ENCODE measurements around the gene POU2AF1. TPM values are rescaled to one million over a fixed set of nuclear protein-coding genes. Genes with fewer than 3 reads are reported as not detected.

Gene POU2AF1
- total RNA-seq, 1 donor from 2014 or later = not detected

GRCh38 chr11:111386611-111387150, 7.6 kb upstream of the POU2AF1 start:
- TF ChIP-seq, protein P1, sequence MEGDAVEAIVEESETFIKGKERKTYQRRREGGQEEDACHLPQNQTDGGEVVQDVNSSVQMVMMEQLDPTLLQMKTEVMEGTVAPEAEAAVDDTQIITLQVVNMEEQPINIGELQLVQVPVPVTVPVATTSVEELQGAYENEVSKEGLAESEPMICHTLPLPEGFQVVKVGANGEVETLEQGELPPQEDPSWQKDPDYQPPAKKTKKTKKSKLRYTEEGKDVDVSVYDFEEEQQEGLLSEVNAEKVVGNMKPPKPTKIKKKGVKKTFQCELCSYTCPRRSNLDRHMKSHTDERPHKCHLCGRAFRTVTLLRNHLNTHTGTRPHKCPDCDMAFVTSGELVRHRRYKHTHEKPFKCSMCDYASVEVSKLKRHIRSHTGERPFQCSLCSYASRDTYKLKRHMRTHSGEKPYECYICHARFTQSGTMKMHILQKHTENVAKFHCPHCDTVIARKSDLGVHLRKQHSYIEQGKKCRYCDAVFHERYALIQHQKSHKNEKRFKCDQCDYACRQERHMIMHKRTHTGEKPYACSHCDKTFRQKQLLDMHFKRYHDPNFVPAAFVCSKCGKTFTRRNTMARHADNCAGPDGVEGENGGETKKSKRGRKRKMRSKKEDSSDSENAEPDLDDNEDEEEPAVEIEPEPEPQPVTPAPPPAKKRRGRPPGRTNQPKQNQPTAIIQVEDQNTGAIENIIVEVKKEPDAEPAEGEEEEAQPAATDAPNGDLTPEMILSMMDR (IDR thresholded peaks at IDR 0.05) = no peak
- Mint-ChIP-seq H3K4me1 (ENCODE audit: low read depth) (no peaks in the 10 kb centered on the region), H3K36me3 (ENCODE audit: low read depth) (no peaks in the 10 kb centered on the region), H3K9me3 (ENCODE audit: low read depth) (peaks cover 5% of the 10 kb centered on the region), H3K27ac (ENCODE audit: unreplicated experiment) (no peak overlapping the region), H3K4me3 (ENCODE audit: unreplicated experiment) (no peak overlapping the region), H3K27me3 (ENCODE audit: low read depth) (peaks cover 4% of the 10 kb centered on the region)
- DNase-seq (ENCODE audit: low spot score) = no peak

- TF ChIP-seq, protein P1 (IDR thresholded peaks at IDR 0.05) = no peak
- no peaks in the 10 kb centered on the region for H3K36me3 Mint-ChIP-seq (ENCODE audit: low read depth)
- no peak for DNase-seq (ENCODE audit: low spot score)
These were observed 5.4 kb upstream of the POU2AF1 start for GRCh38 chr11:111384494-111384893.

DNA sequence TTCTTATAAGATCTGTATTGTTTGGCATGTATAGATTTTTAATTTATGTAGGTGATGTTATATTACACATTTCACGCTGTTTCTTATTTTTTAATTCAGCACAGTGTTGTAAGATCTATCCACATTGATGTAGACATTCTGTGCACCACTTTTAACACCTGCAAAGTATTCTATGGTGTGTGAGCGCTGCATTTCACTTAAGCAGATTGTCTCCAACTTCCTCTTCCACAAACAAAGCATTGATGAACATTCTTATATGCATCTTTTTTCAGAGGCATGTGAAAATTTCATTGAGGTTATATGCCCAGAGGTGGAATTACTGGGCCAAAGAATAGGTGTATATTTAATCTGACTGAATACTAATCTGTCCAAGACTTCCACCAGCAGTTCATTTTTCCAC, 3.4 kb upstream of the POU2AF1 start:
- TF ChIP-seq, protein P1 (IDR thresholded peaks at IDR 0.05) = no peak
- peaks cover 5% of the 10 kb centered on the region for H3K9me3 Mint-ChIP-seq (ENCODE audit: low read depth)
- no peaks in the 10 kb centered on the region for H3K4me1 Mint-ChIP-seq (ENCODE audit: low read depth)
- DNase-seq (ENCODE audit: low spot score) = no peak
- H3K27ac Mint-ChIP-seq (ENCODE audit: unreplicated experiment) = no peak overlapping the region
- no peak overlapping the region for H3K4me3 Mint-ChIP-seq (ENCODE audit: unreplicated experiment)
- H3K36me3 Mint-ChIP-seq (ENCODE audit: low read depth) = no peaks in the 10 kb centered on the region
- H3K27me3 Mint-ChIP-seq (ENCODE audit: low read depth) = peaks cover 2% of the 10 kb centered on the region

More at GRCh38 chr11:111384494-111384893, 5.4 kb upstream of the POU2AF1 start:
- Mint-ChIP-seq H3K27me3 (ENCODE audit: low read depth) (peaks cover 4% of the 10 kb centered on the region), H3K9me3 (ENCODE audit: low read depth) (peaks cover 5% of the 10 kb centered on the region), H3K4me1 (ENCODE audit: low read depth) (no peaks in the 10 kb centered on the region), H3K27ac (ENCODE audit: unreplicated experiment) (no peak overlapping the region), H3K4me3 (ENCODE audit: unreplicated experiment) (no peak overlapping the region)

DNA sequence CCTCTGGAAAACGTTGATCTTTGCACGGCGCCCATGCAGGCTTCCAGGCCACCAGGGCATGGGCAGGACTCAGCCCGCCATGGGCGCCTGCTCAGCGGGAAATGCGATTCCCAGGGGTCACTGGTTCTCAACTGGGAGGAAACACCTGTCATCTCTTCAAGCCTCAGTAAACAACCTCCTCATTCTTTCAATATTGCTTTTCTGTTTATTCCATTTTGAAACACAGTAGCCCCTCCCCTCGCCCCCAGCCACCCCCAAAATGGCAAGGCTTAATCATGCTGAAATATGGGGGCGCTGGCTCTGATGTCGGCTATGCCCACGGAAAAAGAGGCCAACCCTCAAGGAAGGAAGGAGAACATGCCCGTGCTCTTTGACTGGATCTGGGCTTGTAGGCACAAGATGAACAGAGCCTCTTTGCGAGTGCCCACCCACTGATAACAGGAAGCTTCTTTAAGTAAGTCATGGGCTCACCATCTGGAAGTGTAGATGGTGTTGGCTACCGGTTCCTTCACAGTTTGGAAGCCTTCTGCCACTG, 594 bp upstream of the POU2AF1 start:
- Mint-ChIP-seq H3K36me3 (ENCODE audit: low read depth) (no peaks in the 10 kb centered on the region), H3K9me3 (ENCODE audit: low read depth) (no peaks in the 10 kb centered on the region), H3K4me1 (ENCODE audit: low read depth) (no peaks in the 10 kb centered on the region), H3K4me3 (ENCODE audit: unreplicated experiment) (no peak overlapping the region), H3K27me3 (ENCODE audit: low read depth) (peaks cover 7% of the 10 kb centered on the region), H3K27ac (ENCODE audit: unreplicated experiment) (no peak overlapping the region)
- DNase-seq (ENCODE audit: low spot score) = no peak
- TF ChIP-seq, protein P1 (IDR thresholded peaks at IDR 0.05) = no peak

DNA sequence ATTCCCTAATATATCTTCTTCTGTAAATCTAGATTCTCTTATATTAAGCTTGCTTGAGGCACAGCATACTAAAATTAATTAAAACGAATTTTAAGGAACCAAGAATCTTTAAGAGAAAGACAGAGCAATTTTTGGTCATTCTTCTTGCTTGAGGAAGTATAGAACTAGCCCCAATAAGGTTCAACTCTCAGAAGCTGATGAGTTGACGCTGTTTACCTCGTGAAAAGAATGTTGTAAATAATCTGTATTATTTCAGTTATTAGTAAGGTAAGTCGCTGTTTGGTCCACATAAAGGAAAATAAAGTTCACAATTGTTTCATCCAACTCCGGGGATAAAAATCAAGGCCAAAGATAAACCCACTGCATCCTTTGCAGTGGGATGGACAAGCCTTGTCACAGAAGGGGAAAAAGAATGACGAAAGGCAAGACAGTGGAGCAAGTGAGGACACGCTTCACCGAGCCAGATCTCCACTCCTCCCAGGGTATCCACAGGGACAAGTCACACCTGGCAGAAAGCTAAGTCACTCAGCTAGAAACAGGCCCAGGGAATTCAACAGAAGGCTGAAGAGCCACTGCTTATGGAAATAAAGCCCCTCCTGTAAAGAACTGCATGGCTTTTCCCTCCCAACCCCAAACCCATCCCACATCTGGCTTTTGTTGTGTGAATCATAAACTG, 752 bp downstream of the POU2AF1 start:
- Mint-ChIP-seq H3K9me3 (ENCODE audit: low read depth) (no peaks in the 10 kb centered on the region), H3K36me3 (ENCODE audit: low read depth) (no peaks in the 10 kb centered on the region), H3K27ac (ENCODE audit: unreplicated experiment) (no peak overlapping the region), H3K4me3 (ENCODE audit: unreplicated experiment) (no peak overlapping the region), H3K27me3 (ENCODE audit: low read depth) (peaks cover 12% of the 10 kb centered on the region), H3K4me1 (ENCODE audit: low read depth) (no peaks in the 10 kb centered on the region)
- DNase-seq (ENCODE audit: low spot score) = no peak
- TF ChIP-seq, protein P1 (IDR thresholded peaks at IDR 0.05) = no peak

Data from chondrocyte (in vitro differentiated cells).